Measurements from ENCODE around the gene BRME1. TPM values are rescaled to one million over a fixed set of nuclear protein-coding genes. Genes with fewer than 3 reads are reported as not detected.
A peak's percentile ranks its signal among the peaks of the same experiment; 100 is the strongest.
"Not testable (repeated sequence)": the region's sequence is repeated elsewhere in the genome, so short reads cannot be mapped to it uniquely, and the experiment has no call there.

The BRME1 gene
- total and polyA plus RNA-seq, 7 experiments from 2014 or later: 0.56 to 13.7 (median 2.6) TPM

- intact Hi-C loops (cut with micrococcal nuclease): no loop called here
- H3K4me3 Mint-ChIP-seq: no peak overlapping the region
Observed at GRCh38 chr19:13929956-13930355, 24.0 kb upstream of the BRME1 start.

GRCh38 chr19:13929340-13929739 lies 23.4 kb upstream of the BRME1 start:
- no peak overlapping the region for H3K4me3 ChIP-seq (ENCODE audit: low read length)
- peaks cover 0 to 2% (median 0%) of the 10 kb centered on the region in 11 donors for H3K9me3 Mint-ChIP-seq
- H3K9me3 ChIP-seq (ENCODE audit: control insufficient read depth in 2 of 3, low read length in 3 of 3): no peaks in the 10 kb centered on the region
- no peak for ATAC-seq
- POLR2A ChIA-PET: no interaction called here
- peak overlapping the region in 1 of 9 donors; percentile 41 for H3K27ac Mint-ChIP-seq
- no peak overlapping the region for H3K4me3 Mint-ChIP-seq
- peaks cover 3 to 22% (median 9%) of the 10 kb centered on the region in 7 donors for H3K4me1 Mint-ChIP-seq
- peaks cover 0 to 19% (median 4%) of the 10 kb centered on the region in 5 donors for H3K36me3 Mint-ChIP-seq
- peaks cover 0 to 1% (median 0%) of the 10 kb centered on the region in 5 donors for H3K27me3 Mint-ChIP-seq
- CTCF ChIA-PET: interaction anchor here (0.6 kb wide), 1 partner anchor 271 kb away, joined by 4 read pairs; no protein-coding TSS in a partner anchor
- DNase-seq: no peak
- H3K27ac ChIP-seq (ENCODE audit: low read depth, low read length): no peak overlapping the region
- intact Hi-C loops (cut with micrococcal nuclease): no loop called here
- no peaks in the 10 kb centered on the region for H3K27me3 ChIP-seq (ENCODE audit: control insufficient read depth in 2 of 2, insufficient read depth in 2 of 2, low read length in 2 of 2)
- no peaks in the 10 kb centered on the region for H3K4me1 ChIP-seq (ENCODE audit: control insufficient read depth in 2 of 2, insufficient read depth in 2 of 2, low read length in 2 of 2)
- H3K36me3 ChIP-seq (ENCODE audit: control insufficient read depth in 2 of 3, insufficient read depth in 3 of 3, low read length in 3 of 3): peaks cover 0 to 31% (median 0%) of the 10 kb centered on the region in 3 experiments

More at GRCh38 chr19:13929956-13930355, 24.0 kb upstream of the BRME1 start:
- no peak overlapping the region for H3K27ac Mint-ChIP-seq
- Histone ChIP-seq H3K4me1 (ENCODE audit: control insufficient read depth in 2 of 2, insufficient read depth in 2 of 2, low read length in 2 of 2) (no peaks in the 10 kb centered on the region), H3K27ac (ENCODE audit: low read depth, low read length) (no peak overlapping the region), H3K36me3 (ENCODE audit: control insufficient read depth in 2 of 3, insufficient read depth in 3 of 3, low read length in 3 of 3) (peaks cover 0 to 26% (median 0%) of the 10 kb centered on the region in 3 experiments), H3K4me3 (ENCODE audit: low read length) (no peak overlapping the region), H3K27me3 (ENCODE audit: control insufficient read depth in 2 of 2, insufficient read depth in 2 of 2, low read length in 2 of 2) (no peaks in the 10 kb centered on the region), H3K9me3 (ENCODE audit: control insufficient read depth in 2 of 3, low read length in 3 of 3) (no peaks in the 10 kb centered on the region)
- no peak for DNase-seq
- no peak for ATAC-seq
- H3K27me3 Mint-ChIP-seq: peaks cover 0 to 7% (median 0%) of the 10 kb centered on the region in 5 donors
- peaks cover 0 to 15% (median 1%) of the 10 kb centered on the region in 5 donors for H3K36me3 Mint-ChIP-seq
- H3K4me1 Mint-ChIP-seq: peaks cover 3 to 22% (median 11%) of the 10 kb centered on the region in 7 donors
- ChIA-PET CTCF (no interaction called here), POLR2A (interaction anchor here (0.6 kb wide), 1 partner anchor 106 kb away, joined by 6 read pairs; no protein-coding TSS in a partner anchor)
- H3K9me3 Mint-ChIP-seq: peaks cover 0 to 3% (median 0%) of the 10 kb centered on the region in 11 donors

GRCh38 chr19:13926715-13927114 lies 20.8 kb upstream of the BRME1 start:
- Mint-ChIP-seq H3K27ac (peak overlapping the region in 3 of 9 donors; percentile 17 to 53 (median 19)), H3K27me3 (no peaks in the 10 kb centered on the region), H3K36me3 (peaks cover 0 to 34% (median 12%) of the 10 kb centered on the region in 5 donors), H3K4me1 (peaks cover 0 to 12% (median 3%) of the 10 kb centered on the region in 7 donors), H3K9me3 (no peaks in the 10 kb centered on the region), H3K4me3 (no peak overlapping the region)
- intact Hi-C loops (cut with micrococcal nuclease): no loop called here
- Histone ChIP-seq H3K9me3 (ENCODE audit: control insufficient read depth in 2 of 3, low read length in 3 of 3) (no peaks in the 10 kb centered on the region), H3K4me1 (ENCODE audit: control insufficient read depth in 2 of 2, insufficient read depth in 2 of 2, low read length in 2 of 2) (no peaks in the 10 kb centered on the region), H3K36me3 (ENCODE audit: control insufficient read depth in 2 of 3, insufficient read depth in 3 of 3, low read length in 3 of 3) (peaks cover 0 to 49% (median 0%) of the 10 kb centered on the region in 3 experiments), H3K27ac (ENCODE audit: low read depth, low read length) (no peak overlapping the region), H3K4me3 (ENCODE audit: low read length) (no peak overlapping the region), H3K27me3 (ENCODE audit: control insufficient read depth in 2 of 2, insufficient read depth in 2 of 2, low read length in 2 of 2) (no peaks in the 10 kb centered on the region)
- ChIA-PET POLR2A (no interaction called here), CTCF (no interaction called here)
- ATAC-seq (no peak), DNase-seq (no peak)

GRCh38 chr19:13926010-13926409 lies 20.1 kb upstream of the BRME1 start:
- no peak for DNase-seq
- intact Hi-C loops (cut with micrococcal nuclease): no loop called here
- POLR2A ChIA-PET: interaction anchor here (0.6 kb wide), 1 partner anchor 34 kb away, joined by 3 read pairs; no protein-coding TSS in a partner anchor
- H3K4me1 ChIP-seq (ENCODE audit: control insufficient read depth in 2 of 2, insufficient read depth in 2 of 2, low read length in 2 of 2): no peaks in the 10 kb centered on the region
- no peaks in the 10 kb centered on the region for H3K27me3 ChIP-seq (ENCODE audit: control insufficient read depth in 2 of 2, insufficient read depth in 2 of 2, low read length in 2 of 2)
- H3K9me3 ChIP-seq (ENCODE audit: control insufficient read depth in 2 of 3, low read length in 3 of 3): peaks cover 0 to under 1% (median 0%) of the 10 kb centered on the region in 3 experiments
- CTCF ChIA-PET: no interaction called here
- Mint-ChIP-seq H3K4me3 (no peak overlapping the region), H3K36me3 (peaks cover 0 to 41% (median 19%) of the 10 kb centered on the region in 5 donors), H3K27ac (peak overlapping the region in 2 of 9 donors; percentile 20 to 62), H3K9me3 (peaks cover 0 to 3% (median 0%) of the 10 kb centered on the region in 11 donors), H3K4me1 (peaks cover 0 to 15% (median 6%) of the 10 kb centered on the region in 7 donors), H3K27me3 (no peaks in the 10 kb centered on the region)
- peaks cover 0 to 52% (median 0%) of the 10 kb centered on the region in 3 experiments for H3K36me3 ChIP-seq (ENCODE audit: control insufficient read depth in 2 of 3, insufficient read depth in 3 of 3, low read length in 3 of 3)
- H3K4me3 ChIP-seq (ENCODE audit: low read length): no peak overlapping the region
- no peak overlapping the region for H3K27ac ChIP-seq (ENCODE audit: low read depth, low read length)
- no peak for ATAC-seq

- Histone ChIP-seq H3K4me1 (ENCODE audit: control insufficient read depth in 2 of 2, insufficient read depth in 2 of 2, low read length in 2 of 2) (no peaks in the 10 kb centered on the region), H3K27ac (ENCODE audit: low read depth, low read length) (no peak overlapping the region), H3K36me3 (ENCODE audit: control insufficient read depth in 2 of 3, insufficient read depth in 3 of 3, low read length in 3 of 3) (peaks cover 0 to 64% (median 0%) of the 10 kb centered on the region in 3 experiments), H3K27me3 (ENCODE audit: control insufficient read depth in 2 of 2, insufficient read depth in 2 of 2, low read length in 2 of 2) (no peaks in the 10 kb centered on the region), H3K9me3 (ENCODE audit: control insufficient read depth in 2 of 3, low read length in 3 of 3) (peaks cover 0 to 5% (median 0%) of the 10 kb centered on the region in 3 experiments), H3K4me3 (ENCODE audit: low read length) (no peak overlapping the region)
- intact Hi-C loops (cut with micrococcal nuclease): no loop called here
- Mint-ChIP-seq H3K9me3 (peaks cover 0 to 6% (median 0%) of the 10 kb centered on the region in 11 donors), H3K36me3 (peaks cover 0 to 48% (median 20%) of the 10 kb centered on the region in 5 donors), H3K4me3 (no peak overlapping the region), H3K4me1 (peaks cover 0 to 16% (median 7%) of the 10 kb centered on the region in 7 donors), H3K27ac (no peak overlapping the region), H3K27me3 (no peaks in the 10 kb centered on the region)
- POLR2A ChIA-PET: interaction anchor here (0.8 kb wide), 1 partner anchor 29 kb away, joined by 3 read pairs; no protein-coding TSS in a partner anchor
- CTCF ChIA-PET: no interaction called here
- ATAC-seq (no peak), DNase-seq (no peak)
Observed at GRCh38 chr19:13923194-13923987, 17.5 kb upstream of the BRME1 start.

- H3K27me3 Mint-ChIP-seq; H3K27me3 ChIP-seq (ENCODE audit: control insufficient read depth in 2 of 2, insufficient read depth in 2 of 2, low read length in 2 of 2); CTCF ChIA-PET; H3K4me3 ChIP-seq (ENCODE audit: low read length); H3K9me3 Mint-ChIP-seq; H3K4me1 ChIP-seq (ENCODE audit: control insufficient read depth in 2 of 2, insufficient read depth in 2 of 2, low read length in 2 of 2); H3K9me3 ChIP-seq (ENCODE audit: control insufficient read depth in 2 of 3, low read length in 3 of 3); H3K27ac ChIP-seq (ENCODE audit: low read depth, low read length); DNase-seq; intact Hi-C loops (cut with micrococcal nuclease); H3K4me3 Mint-ChIP-seq; ATAC-seq: not testable (repeated sequence)
- Mint-ChIP-seq H3K4me1 (peaks cover 0 to 16% (median 7%) of the 10 kb centered on the region in 7 donors), H3K36me3 (peaks cover 0 to 45% (median 20%) of the 10 kb centered on the region in 5 donors), H3K27ac (peak overlapping the region in 1 of 9 donors; percentile 26)
- peaks cover 0 to 64% (median 0%) of the 10 kb centered on the region in 3 experiments for H3K36me3 ChIP-seq (ENCODE audit: control insufficient read depth in 2 of 3, insufficient read depth in 3 of 3, low read length in 3 of 3)
- POLR2A ChIA-PET: interaction anchor here (0.8 kb wide), 1 partner anchor 27 kb away, joined by 3 read pairs; no protein-coding TSS in a partner anchor
Observed at GRCh38 chr19:13922118-13922517, 16.2 kb upstream of the BRME1 start.

All from naive thymus-derived CD4-positive, alpha-beta T cell (primary cell).